OCI-LY3 (cell line): ENCODE data around the gene CALCR.

Experiments
- H2AFZ ChIP-seq: fragments of 200-600, 300-600 bp; shearing (Covaris generic); 2 replicates; pipeline ENCODE4 v1.6.0; 2014; ENCODE audit warnings: antibody characterized with exemption, low read depth, low read length
- H3K27ac ChIP-seq: fragments of 200-600, 300-600 bp; sonication (generic); 2 replicates; pipeline ENCODE4 v1.5.1; 2014; ENCODE audit warnings: mild to moderate bottlenecking, low read length, moderate library complexity, mixed read lengths
- H3K27me3 ChIP-seq: fragments of 200-600, 300-600 bp; sonication (generic); 2 replicates; pipeline ENCODE4 v1.6.1; 2014; ENCODE audit warnings: low read depth, low read length, mixed read lengths
- H3K36me3 ChIP-seq: fragments of 200-600, 300-600 bp; sonication (generic); replicated peaks from 2 replicates; pipeline ENCODE3; 2014; ENCODE audit warnings: low read depth, low read length, mixed read lengths
- H3K4me1 ChIP-seq: fragments of 300-600, 200-600 bp; sonication (generic); 2 replicates; pipeline ENCODE4 v1.6.1; 2014; ENCODE audit warnings: low read length, mixed read lengths
- H3K4me2 ChIP-seq: fragments of 200-600, 300-600 bp; sonication (generic); 2 replicates; pipeline ENCODE4 v1.6.1; 2014; ENCODE audit warnings: low read length, mixed read lengths
- H3K4me3 ChIP-seq: fragments of 300-600, 200-600 bp; sonication (generic); 2 replicates; pipeline ENCODE4 v1.5.1; 2014; ENCODE audit warnings: antibody characterized with exemption, mild to moderate bottlenecking, low read length, moderate library complexity
- H3K79me2 ChIP-seq: fragments of 300-600, 200-600 bp; shearing (Covaris generic); 2 replicates; pipeline ENCODE4 v1.6.1; 2014; ENCODE audit warnings: mild to moderate bottlenecking, low read length, mixed read lengths
- H3K9ac ChIP-seq: fragments of 300-600, 200-600 bp; shearing (Covaris generic); 2 replicates; pipeline ENCODE4 v1.6.0; 2014; ENCODE audit warnings: mild to moderate bottlenecking, low read length, moderate library complexity
- H3K9me3 ChIP-seq: fragments of 200-600, 300-600 bp; shearing (Covaris generic); 2 replicates; pipeline ENCODE4 v1.6.1; 2014; ENCODE audit warnings: low read length, mixed read lengths; ENCODE audit not compliant: insufficient read depth
- H4K20me1 ChIP-seq: fragments of 200-600, 300-600 bp; sonication (generic); 2 replicates; pipeline ENCODE4 v1.6.1; 2016; ENCODE audit warnings: low read length, mixed read lengths; ENCODE audit not compliant: insufficient read depth
- CTCF ChIP-seq: fragments of 200-600, 300-600 bp; sonication (generic); IDR thresholded peaks from 2 replicates; pipeline ENCODE4 v1.5.1; 2014; ENCODE audit warnings: antibody characterized with exemption, low read length, low read depth
- EZH2phosphoT487 ChIP-seq: fragments of 200-600 bp; shearing (Covaris generic); IDR thresholded peaks from 2 replicates; pipeline ENCODE4 v1.6.1; 2018; ENCODE audit warnings: antibody characterized with exemption, mixed run types, low read depth

The CALCR gene

GRCh38 chr7:93574269-93574645, 267 bp downstream of the CALCR start:
- H3K9me3 ChIP-seq: no peaks in the 10 kb centered on the region
- no peak overlapping the region for H2AFZ ChIP-seq
- no peak overlapping the region for H3K9ac ChIP-seq
- no peak overlapping the region for H3K27ac ChIP-seq
- no peak overlapping the region for H3K4me3 ChIP-seq
- H3K4me1 ChIP-seq: no peaks in the 10 kb centered on the region
- no peaks in the 10 kb centered on the region for H4K20me1 ChIP-seq
- no peak overlapping the region for H3K4me2 ChIP-seq
- H3K79me2 ChIP-seq: no peaks in the 10 kb centered on the region
- H3K36me3 ChIP-seq: no peaks in the 10 kb centered on the region
- H3K27me3 ChIP-seq: no peaks in the 10 kb centered on the region
- TF ChIP-seq EZH2phosphoT487: no peak
- no peak for TF ChIP-seq CTCF

DNA sequence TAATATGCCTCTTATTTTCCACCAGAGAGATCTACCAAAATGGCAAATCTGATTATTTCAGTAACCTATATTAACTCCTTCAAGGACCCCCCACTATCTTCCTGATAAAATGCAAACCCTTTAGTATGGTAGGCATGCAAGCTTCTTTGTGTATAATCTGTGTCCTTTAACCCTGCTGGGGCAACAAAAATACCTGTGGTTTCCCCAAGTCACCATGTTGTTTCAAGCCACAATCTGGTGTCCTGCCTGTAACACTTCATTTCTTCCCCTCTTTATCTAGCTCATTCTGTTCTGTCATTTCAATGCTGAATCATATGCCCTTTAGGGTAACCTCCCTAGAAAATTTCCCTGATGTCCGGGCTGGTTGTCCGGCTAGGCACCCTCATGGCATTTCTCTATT, 5.3 kb downstream of the CALCR start:
- H4K20me1 ChIP-seq: no peaks in the 10 kb centered on the region
- no peaks in the 10 kb centered on the region for H3K9me3 ChIP-seq
- H3K4me1 ChIP-seq: no peaks in the 10 kb centered on the region
- H3K4me3 ChIP-seq: no peak overlapping the region
- no peak overlapping the region for H3K4me2 ChIP-seq
- no peak overlapping the region for H3K27ac ChIP-seq
- H2AFZ ChIP-seq: no peak overlapping the region
- H3K36me3 ChIP-seq: no peaks in the 10 kb centered on the region
- no peaks in the 10 kb centered on the region for H3K27me3 ChIP-seq
- no peaks in the 10 kb centered on the region for H3K79me2 ChIP-seq
- no peak overlapping the region for H3K9ac ChIP-seq
- TF ChIP-seq EZH2phosphoT487: no peak
- no peak for TF ChIP-seq CTCF

- Histone ChIP-seq H3K36me3 (no peaks in the 10 kb centered on the region), H3K4me2 (no peak overlapping the region), H3K4me1 (peaks cover 11% of the 10 kb centered on the region), H2AFZ (no peak overlapping the region), H4K20me1 (no peaks in the 10 kb centered on the region), H3K27ac (no peak overlapping the region), H3K79me2 (no peaks in the 10 kb centered on the region), H3K9ac (no peak overlapping the region), H3K27me3 (no peaks in the 10 kb centered on the region), H3K4me3 (no peak overlapping the region), H3K9me3 (no peaks in the 10 kb centered on the region)
- TF ChIP-seq EZH2phosphoT487 (no peak), CTCF (no peak)
Observed at GRCh38 chr7:93566876-93567275, 7.6 kb downstream of the CALCR start.

- H3K9ac ChIP-seq: no peak overlapping the region
- no peaks in the 10 kb centered on the region for H3K36me3 ChIP-seq
- no peak for TF ChIP-seq CTCF
- no peak for TF ChIP-seq EZH2phosphoT487
- H3K27me3 ChIP-seq: no peaks in the 10 kb centered on the region
- H3K79me2 ChIP-seq: no peaks in the 10 kb centered on the region
- peaks cover 36% of the 10 kb centered on the region for H3K4me1 ChIP-seq
- no peak overlapping the region for H2AFZ ChIP-seq
- no peaks in the 10 kb centered on the region for H4K20me1 ChIP-seq
- H3K4me2 ChIP-seq: peak overlapping the region; percentile 62
- H3K27ac ChIP-seq: no peak overlapping the region
- H3K9me3 ChIP-seq: no peaks in the 10 kb centered on the region
- peak overlapping the region; percentile 20 for H3K4me3 ChIP-seq
Observed at GRCh38 chr7:93563584-93563983, 10.9 kb downstream of the CALCR start.
